GM19438 (cell line): Measurements from ENCODE around the gene EVI2A.
"Not testable (repeated sequence)": the region's sequence is repeated elsewhere in the genome, so short reads cannot be mapped to it uniquely, and the experiment has no call there.

ENCODE experiments used
- ATAC-seq: cut with Tn5 transposase; IDR thresholded peaks from one replicate; pipeline ENCODE4 v1.9.1; 2021; ENCODE audit warnings: low read depth; ENCODE audit not compliant: unreplicated experiment

EVI2A gene

GRCh38 chr17:31313982-31314781, 7.2 kb downstream of the EVI2A start, which contains the start of gene EVI2B:
EVI2B (minus strand) TSS chr17:31314054; CDS start chr17:31305609, 8,445 bp downstream.
- ATAC-seq, result no peak

- not testable (repeated sequence) for ATAC-seq
These were observed 9.2 kb downstream of the EVI2A start for GRCh38 chr17:31312223-31312622.

GRCh38 chr17:31311526-31311925, 9.9 kb downstream of the EVI2A start:
- no peak for ATAC-seq

- no peak for ATAC-seq
These were observed 10.5 kb downstream of the EVI2A start for GRCh38 chr17:31310886-31311285.

GRCh38 chr17:31310260-31310659, 11.2 kb downstream of the EVI2A start:
- ATAC-seq, result no peak

GRCh38 chr17:31309556-31309955, 11.9 kb downstream of the EVI2A start:
- ATAC-seq, result no peak

GRCh38 chr17:31308372-31309334, 12.8 kb downstream of the EVI2A start:
- ATAC-seq, result no peak

- ATAC-seq, result no peak
These were observed 13.8 kb downstream of the EVI2A start for GRCh38 chr17:31307640-31308039.

- no peak for ATAC-seq
These were observed 21.8 kb downstream of the EVI2A start for GRCh38 chr17:31299624-31300023.

GRCh38 chr17:31297090-31297489, 24.3 kb downstream of the EVI2A start, which contains the start of gene OMG:
OMG (minus strand) TSS chr17:31297239; CDS start chr17:31296331, 908 bp downstream.
- ATAC-seq, result no peak

GRCh38 chr17:31296142-31296541, 25.3 kb downstream of the EVI2A start:
- no peak for ATAC-seq

- ATAC-seq, result no peak
These were observed 25.9 kb downstream of the EVI2A start for GRCh38 chr17:31295489-31295871.

- no peak for ATAC-seq
These were observed 26.5 kb downstream of the EVI2A start for GRCh38 chr17:31294820-31295488.

- ATAC-seq, result no peak
These were observed 27.2 kb downstream of the EVI2A start for GRCh38 chr17:31294231-31294630.

- no peak for ATAC-seq
These were observed 27.8 kb downstream of the EVI2A start for GRCh38 chr17:31293581-31293980.

- ATAC-seq, result no peak
These were observed 29.6 kb downstream of the EVI2A start for GRCh38 chr17:31291820-31292219.

- ATAC-seq, result no peak
These were observed 31.6 kb downstream of the EVI2A start for GRCh38 chr17:31289790-31290189.

- ATAC-seq, result not testable (repeated sequence)
These were observed 33.5 kb downstream of the EVI2A start for GRCh38 chr17:31287932-31288331.

- no peak for ATAC-seq
These were observed 34.8 kb downstream of the EVI2A start for GRCh38 chr17:31286587-31286986.

- no peak for ATAC-seq
These were observed 37.6 kb downstream of the EVI2A start for GRCh38 chr17:31283841-31284240.

GRCh38 chr17:31281061-31281460, 40.4 kb downstream of the EVI2A start:
- no peak for ATAC-seq
